CD14-positive monocyte (primary cell): Measurements from ENCODE around the gene INPP4B. TPM values are rescaled to one million over a fixed set of nuclear protein-coding genes. Genes with fewer than 3 reads are reported as not detected.

ENCODE experiments used
- DNase-seq, 3 donors: peaks; one replicate each; pipeline ENCODE4 v3.0.0-alpha.2; 2011 to 2022
- H2AFZ ChIP-seq: 2 replicates; pipeline ENCODE4 v1.6.0; 2012; ENCODE audit warnings: mild to moderate bottlenecking, low read depth, low read length, inconsistent platforms; ENCODE audit not compliant: insufficient read depth, poor library complexity, severe bottlenecking
- H3K27ac ChIP-seq, 2 donors: 1 replicate in 1 of 2; 2 replicates in 1 of 2; pipeline ENCODE4 v1.5.1; 2012 to 2013; ENCODE audit warnings: low read length in 2 of 2, control low read depth in 1 of 2, inconsistent platforms in 1 of 2, low read depth in 1 of 2, mild to moderate bottlenecking in 1 of 2
- H3K27me3 ChIP-seq, 2 donors: one replicate each; pipeline versions ENCODE4 v1.6.0 to v1.6.1; 2011 to 2013; ENCODE audit warnings: low read length in 2 of 2; ENCODE audit not compliant: control insufficient read depth in 2 of 2, insufficient read depth in 2 of 2
- H3K36me3 ChIP-seq, 2 donors: replicated peaks in 1 of 2; 1 replicate in 1 of 2; 2 replicates in 1 of 2; pipeline versions ENCODE4 v1.5.1 to v1.6.1; 2012 to 2013; ENCODE audit warnings: low read length in 2 of 2, control low read depth in 1 of 2, inconsistent platforms in 1 of 2, mild to moderate bottlenecking in 1 of 2; ENCODE audit not compliant: insufficient read depth in 2 of 2, control insufficient read depth in 1 of 2
- H3K4me1 ChIP-seq, 2 donors: 1 replicate in 1 of 2; 2 replicates in 1 of 2; pipeline versions ENCODE4 v1.5.1 to v1.6.1; 2012 to 2013; ENCODE audit warnings: low read length in 2 of 2, control low read depth in 1 of 2, inconsistent platforms in 1 of 2, mild to moderate bottlenecking in 1 of 2, moderate library complexity in 1 of 2; ENCODE audit not compliant: insufficient read depth in 2 of 2, control insufficient read depth in 1 of 2
- H3K4me2 ChIP-seq: replicated peaks from 2 replicates; pipeline ENCODE3; 2012; ENCODE audit warnings: low read length, moderate library complexity, mild to moderate bottlenecking; ENCODE audit not compliant: poor library complexity, severe bottlenecking; ENCODE audit errors: extremely low read depth
- H3K4me3 ChIP-seq, 3 experiments: fragments of 200-600 bp in 1 of 3; sonication (generic) in 1 of 3; replicated peaks in 1 of 3; 1 replicate in 2 of 3; 2 replicates in 1 of 3; pipeline ENCODE4 v1.5.1; 2011 to 2013; ENCODE audit warnings: low read length in 3 of 3, mild to moderate bottlenecking in 3 of 3, control low read depth in 2 of 3, low read depth in 2 of 3, inconsistent platforms in 1 of 3, moderate library complexity in 1 of 3
- H3K79me2 ChIP-seq: 2 replicates; pipeline ENCODE4 v1.6.0; 2012; ENCODE audit warnings: mild to moderate bottlenecking, control low read depth, inconsistent platforms, low read length, moderate library complexity; ENCODE audit not compliant: insufficient read depth
- H3K9ac ChIP-seq: 2 replicates; pipeline ENCODE4 v1.6.0; 2017; ENCODE audit warnings: low read length, mild to moderate bottlenecking; ENCODE audit not compliant: insufficient read depth, poor library complexity, severe bottlenecking
- H3K9me3 ChIP-seq, 2 donors: replicated peaks in 1 of 2; 1 replicate in 1 of 2; 2 replicates in 1 of 2; pipeline versions ENCODE4 v1.5.1 to v1.6.1; 2012 to 2013; ENCODE audit warnings: low read length in 2 of 2, control low read depth in 1 of 2; ENCODE audit not compliant: control insufficient read depth in 1 of 2, insufficient read depth in 1 of 2
- H4K20me1 ChIP-seq: 2 replicates; pipeline ENCODE4 v1.6.0; 2012; ENCODE audit warnings: mild to moderate bottlenecking, low read length, control low read depth, moderate library complexity; ENCODE audit not compliant: insufficient read depth
- H3K27ac Mint-ChIP-seq, 7 donors: one replicate each; pipeline ENCODE4 v1.8.0; 2020; ENCODE audit warnings: mild to moderate bottlenecking in 7 of 7, mixed read lengths in 7 of 7, moderate library complexity in 6 of 7, inconsistent platforms in 2 of 7
- H3K27me3 Mint-ChIP-seq, 3 donors: one replicate each; pipeline ENCODE4 v1.8.0; 2021 to 2022; ENCODE audit warnings: low read depth in 3 of 3, mild to moderate bottlenecking in 3 of 3, mixed read lengths in 3 of 3, moderate library complexity in 3 of 3, inconsistent platforms in 1 of 3
- H3K36me3 Mint-ChIP-seq, 2 donors: one replicate each; pipeline ENCODE4 v1.8.0; 2020; ENCODE audit warnings: mixed read lengths in 2 of 2, inconsistent platforms in 1 of 2, mild to moderate bottlenecking in 1 of 2
- H3K4me1 Mint-ChIP-seq: one replicate; pipeline ENCODE4 v1.8.0; 2020; ENCODE audit warnings: mild to moderate bottlenecking, mixed read lengths
- H3K4me3 Mint-ChIP-seq, 2 donors: one replicate each; pipeline ENCODE4 v1.8.0; 2020; ENCODE audit warnings: mild to moderate bottlenecking in 2 of 2, mixed read lengths in 2 of 2, moderate library complexity in 1 of 2
- H3K9me3 Mint-ChIP-seq, 7 donors: one replicate each; pipeline ENCODE4 v1.8.0; 2020 to 2022; ENCODE audit warnings: mixed read lengths in 7 of 7, mild to moderate bottlenecking in 6 of 7, moderate library complexity in 6 of 7, inconsistent platforms in 2 of 7
- CTCF ChIP-seq: fragments of 200-600 bp; IDR thresholded peaks from one replicate; pipeline ENCODE4 v1.8.0; 2022; ENCODE audit warnings: antibody characterized with exemption, mild to moderate bottlenecking
- WGBS: methylation state at CpG from one replicate; pipeline ENCODE4 v1.1.5; 2013; ENCODE audit warnings: missing lambda C conversion rate; ENCODE audit not compliant: insufficient coverage; 5-methylcytosine and 5-hydroxymethylcytosine counted together
- intact Hi-C, 2 donors: fragments of 100-400 bp; cut with micrococcal nuclease; formaldehyde crosslinking; loops; one replicate each; pipeline versions ENCODE4 v1.15.0 to v1.15.1; 2023
- polyA plus RNA-seq, 3 donors: library from polyadenylated mRNA; depleted of rRNA in 1 of 3; unstranded in 2 of 3; stranded (reverse) in 1 of 3; fragments of 300-500 nt in 2 of 3; fragments of >200 nt in 1 of 3; fragmentation: Illumina TruSeq in 2 of 3; gene quantifications; 1 replicate in 2 of 3; 2 replicates in 1 of 3; pipeline ENCODE4 v1.2.3, GENCODE V29; 2012 to 2021

INPP4B gene
- polyA plus RNA-seq, 3 donors, result 0.13 to 0.38 (median 0.22) TPM

- no peak for TF ChIP-seq CTCF
- Histone ChIP-seq H3K4me1 (no peaks in the 10 kb centered on the region), H3K27me3 (no peaks in the 10 kb centered on the region), H4K20me1 (no peaks in the 10 kb centered on the region), H3K9ac (no peak overlapping the region), H3K27ac (no peak overlapping the region), H3K79me2 (no peaks in the 10 kb centered on the region), H3K9me3 (no peaks in the 10 kb centered on the region), H3K36me3 (no peaks in the 10 kb centered on the region), H2AFZ (no peak overlapping the region), H3K4me2 (no peak overlapping the region), H3K4me3 (no peak overlapping the region)
- Mint-ChIP-seq H3K27ac (no peak overlapping the region), H3K27me3 (peaks cover 0 to 1% (median 0%) of the 10 kb centered on the region in 3 donors), H3K9me3 (peaks cover 0 to 3% (median 0%) of the 10 kb centered on the region in 7 donors), H3K4me3 (no peak overlapping the region), H3K4me1 (no peaks in the 10 kb centered on the region), H3K36me3 (no peaks in the 10 kb centered on the region)
- DNase-seq, result no peak
- intact Hi-C loops, result no loop called here
- WGBS, result no CpG with 5 or more reads among the region's 2 CpGs
These were observed 427.4 kb downstream of the INPP4B start for GRCh38 chr4:142418697-142419096.

- Mint-ChIP-seq H3K27ac (no peak overlapping the region), H3K27me3 (peaks cover 0 to 1% (median 0%) of the 10 kb centered on the region in 3 donors), H3K36me3 (no peaks in the 10 kb centered on the region), H3K4me1 (no peaks in the 10 kb centered on the region), H3K9me3 (peaks cover 0 to 3% (median 0%) of the 10 kb centered on the region in 7 donors), H3K4me3 (no peak overlapping the region)
- no peaks in the 10 kb centered on the region for H4K20me1 ChIP-seq
- no peak overlapping the region for H3K9ac ChIP-seq
- intact Hi-C loops, result no loop called here
- no CpG with 5 or more reads among the region's 5 CpGs for WGBS
- TF ChIP-seq CTCF, result no peak
- H3K79me2 ChIP-seq, result no peaks in the 10 kb centered on the region
- H2AFZ ChIP-seq, result no peak overlapping the region
- no peak overlapping the region for H3K4me2 ChIP-seq
- H3K9me3 ChIP-seq, result no peaks in the 10 kb centered on the region
- H3K4me3 ChIP-seq, result no peak overlapping the region
- H3K27me3 ChIP-seq, result no peaks in the 10 kb centered on the region
- no peaks in the 10 kb centered on the region for H3K4me1 ChIP-seq
- H3K27ac ChIP-seq, result no peak overlapping the region
- no peak for DNase-seq
- H3K36me3 ChIP-seq, result no peaks in the 10 kb centered on the region
These were observed 429.3 kb downstream of the INPP4B start for GRCh38 chr4:142416711-142417275.
